SK-N-SH (cell line): ENCODE measurements around the gene TSHB. TPM values are rescaled to one million over a fixed set of nuclear protein-coding genes. Genes with fewer than 3 reads are reported as not detected.
"Not testable (repeated sequence)": the region's sequence is repeated elsewhere in the genome, so short reads cannot be mapped to it uniquely, and the experiment has no call there.

Experiments used
- CTCF ChIA-PET: fragments of 300-600, 350-600 bp; formaldehyde crosslinking; extraction: SDS; loops from one replicate; lab custom pipeline; 2021; lab: Yijun Ruan, JAX
- POLR2A ChIA-PET: fragments of 350-600 bp; sonication (Branson Sonifier 250); formaldehyde crosslinking; extraction: SDS; loops from one replicate; lab custom pipeline; 2020; ENCODE audit warnings: antibody characterized with exemption, inconsistent platforms; lab: Yijun Ruan, JAX
- DNase-seq: peaks from one replicate; pipeline ENCODE4 v3.0.0; 2012
- H2AFZ ChIP-seq: fragments of 200-600 bp; sonication (generic); 2 replicates; pipeline ENCODE4 v1.8.1; 2016; ENCODE audit warnings: antibody characterized with exemption, mild to moderate bottlenecking, low read depth
- H3F3A ChIP-seq: fragments of 200-600 bp; sonication (generic); replicated peaks from 2 replicates; pipeline ENCODE3; 2016; ENCODE audit warnings: antibody characterized with exemption, mild to moderate bottlenecking; ENCODE audit not compliant: insufficient read depth
- H3K27ac ChIP-seq, 2 experiments: fragments of 200-500 bp in 1 of 2; fragments of 200-600 bp in 1 of 2; sonication (Bioruptor generic) in 1 of 2; sonication (generic), shearing (Covaris generic) in 1 of 2; 2 replicates each; pipeline versions ENCODE4 v1.5.1 to v1.6.1; 2014 to 2016; ENCODE audit warnings: low read depth in 2 of 2, inconsistent platforms in 1 of 2, low read length in 1 of 2, mild to moderate bottlenecking in 1 of 2, mixed read lengths in 1 of 2
- H3K27me3 ChIP-seq: fragments of 200-600 bp; sonication (generic), shearing (Covaris generic); 2 replicates; pipeline ENCODE4 v1.6.1; 2016; ENCODE audit warnings: mixed run types; ENCODE audit not compliant: insufficient read depth
- H3K36me3 ChIP-seq, 2 experiments: fragments of 200-500 bp in 1 of 2; fragments of 200-600 bp in 1 of 2; sonication (Bioruptor generic) in 1 of 2; sonication (generic) in 1 of 2; replicated peaks in 1 of 2; 2 replicates each; pipeline versions ENCODE3 to v1.5.1; 2014 to 2016; ENCODE audit warnings: low read length in 1 of 2, mild to moderate bottlenecking in 1 of 2; ENCODE audit not compliant: insufficient read depth in 2 of 2, control insufficient read depth in 1 of 2
- H3K4me1 ChIP-seq, 2 experiments: fragments of 200-500 bp in 1 of 2; fragments of 200-600 bp in 1 of 2; sonication (Bioruptor generic) in 1 of 2; sonication (generic), shearing (Covaris generic) in 1 of 2; 2 replicates each; pipeline versions ENCODE4 v1.5.1 to v1.6.1; 2014 to 2016; ENCODE audit warnings: low read depth in 1 of 2, low read length in 1 of 2, mixed run types in 1 of 2; ENCODE audit not compliant: insufficient read depth in 2 of 2, control insufficient read depth in 1 of 2
- H3K4me2 ChIP-seq: fragments of 200-600 bp; sonication (generic), shearing (Covaris generic); 2 replicates; pipeline ENCODE4 v1.6.1; 2017; ENCODE audit warnings: mixed run types
- H3K4me3 ChIP-seq, 2 experiments: fragments of 200-500 bp in 1 of 2; fragments of 200-600 bp in 1 of 2; sonication (Bioruptor generic) in 1 of 2; sonication (generic), shearing (Covaris generic) in 1 of 2; 2 replicates each; pipeline versions ENCODE4 v1.5.1 to v1.8.1; 2014 to 2016; ENCODE audit warnings: low read depth in 2 of 2, inconsistent platforms in 1 of 2, low read length in 1 of 2, mild to moderate bottlenecking in 1 of 2, mixed read lengths in 1 of 2, moderate library complexity in 1 of 2
- H3K79me2 ChIP-seq: fragments of 200-600 bp; sonication (generic); 2 replicates; pipeline ENCODE4 v1.8.1; 2017; ENCODE audit warnings: mild to moderate bottlenecking; ENCODE audit not compliant: insufficient read depth
- H3K9ac ChIP-seq: fragments of 200-600 bp; sonication (generic); 2 replicates; pipeline ENCODE4 v1.6.1; 2017; ENCODE audit warnings: mixed run types
- H3K9me2 ChIP-seq: fragments of 200-600 bp; sonication (generic); 2 replicates; pipeline ENCODE4 v1.6.1; 2017; ENCODE audit warnings: mixed run types
- H3K9me3 ChIP-seq: fragments of 200-600 bp; sonication (generic); 2 replicates; pipeline ENCODE4 v1.6.1; 2017; ENCODE audit warnings: mixed run types, mild to moderate bottlenecking, moderate library complexity
- H4K20me1 ChIP-seq: fragments of 200-600 bp; sonication (generic); 2 replicates; pipeline ENCODE4 v1.6.1; 2017; ENCODE audit warnings: mild to moderate bottlenecking, mixed run types; ENCODE audit not compliant: insufficient read depth
- CHD2 ChIP-seq: fragments of 150-350 bp; IDR thresholded peaks from 2 replicates; pipeline ENCODE4 v1.6.1; 2018; ENCODE audit warnings: low read length; ENCODE audit not compliant: partially characterized antibody
- ELF1 ChIP-seq: IDR thresholded peaks from 2 replicates; pipeline ENCODE4 v1.4.0; 2012
- EZH2phosphoT487 ChIP-seq: fragments of 200-600 bp; sonication (generic); IDR thresholded peaks from 2 replicates; pipeline ENCODE4 v1.6.1; 2017; ENCODE audit warnings: low read depth, mixed run types, mild to moderate bottlenecking, antibody characterized with exemption, moderate library complexity, borderline replicate concordance
- FOXM1 ChIP-seq: IDR thresholded peaks from 2 replicates; pipeline ENCODE4 v1.4.0; 2012; ENCODE audit warnings: low read depth, mild to moderate bottlenecking
- RCOR1 ChIP-seq: fragments of 150-350 bp; IDR thresholded peaks from 2 replicates; pipeline ENCODE4 v1.6.1; 2017; ENCODE audit warnings: antibody characterized with exemption, low read length
- RFX5 ChIP-seq: IDR thresholded peaks from 2 replicates; pipeline ENCODE4 v1.6.1; 2012; ENCODE audit warnings: mild to moderate bottlenecking, improper control_type of control experiment, low read length
- SIN3A ChIP-seq: IDR thresholded peaks from 2 replicates; pipeline ENCODE4 v1.6.1; 2012; ENCODE audit warnings: low read depth, mild to moderate bottlenecking, low read length, moderate library complexity, borderline replicate concordance
- SMC3 ChIP-seq: IDR thresholded peaks from 2 replicates; pipeline ENCODE4 v1.6.1; 2012; ENCODE audit warnings: low read depth, low read length, improper control_type of control experiment
- TAF1 ChIP-seq: IDR thresholded peaks from 2 replicates; pipeline ENCODE4 v1.6.1; 2012; ENCODE audit warnings: low read depth, mild to moderate bottlenecking, low read length, moderate library complexity, borderline replicate concordance
- TEAD4 ChIP-seq: IDR thresholded peaks from 2 replicates; pipeline ENCODE4 v1.4.0; 2012; ENCODE audit warnings: mild to moderate bottlenecking, borderline replicate concordance; ENCODE audit not compliant: insufficient read depth
- YY1 ChIP-seq: IDR thresholded peaks from 2 replicates; pipeline ENCODE4 v1.4.0; 2012; ENCODE audit warnings: low read depth, mild to moderate bottlenecking
- WGBS: methylation state at CpG from one replicate; pipeline ENCODE4 v1.1.6; 2017; ENCODE audit warnings: low lambda C conversion rate; 5-methylcytosine and 5-hydroxymethylcytosine counted together
- polyA plus RNA-seq, 3 experiments: library from polyadenylated mRNA; depleted of rRNA; stranded (reverse); fragments of >200 nt; gene quantifications; 2 replicates each; pipeline ENCODE4 v1.2.3, GENCODE V29; 2012
- TF ChIP-seq, protein P1 (sequence below): IDR thresholded peaks from 2 replicates; pipeline ENCODE4 v1.4.0; 2012; ENCODE audit warnings: low read depth, borderline replicate concordance
- TF ChIP-seq, protein P2 (sequence below): IDR thresholded peaks from 2 replicates; pipeline ENCODE4; 2012
- TF ChIP-seq, protein P3 (sequence below): IDR thresholded peaks from 2 replicates; pipeline ENCODE4 v1.4.0; 2012; ENCODE audit warnings: low read depth, borderline replicate concordance
- TF ChIP-seq, protein P4 (sequence below): fragments of 200-600 bp; sonication (generic); IDR thresholded peaks from 2 replicates; pipeline ENCODE4 v1.6.1; 2017; ENCODE audit warnings: antibody characterized with exemption, mild to moderate bottlenecking, moderate library complexity
- TF ChIP-seq, protein P5 (sequence below): IDR thresholded peaks from 2 replicates; pipeline ENCODE4 v1.4.0; 2012; ENCODE audit warnings: low read depth
- TF ChIP-seq, protein P6 (sequence below): fragments of 150-350 bp; IDR thresholded peaks from 2 replicates; pipeline ENCODE4 v1.6.1; 2016; ENCODE audit warnings: mild to moderate bottlenecking, low read depth, low read length

The TSHB gene
- polyA plus RNA-seq, 1 of the 3 experiments (the other 2 are of a cell fraction), result not detected

DNA sequence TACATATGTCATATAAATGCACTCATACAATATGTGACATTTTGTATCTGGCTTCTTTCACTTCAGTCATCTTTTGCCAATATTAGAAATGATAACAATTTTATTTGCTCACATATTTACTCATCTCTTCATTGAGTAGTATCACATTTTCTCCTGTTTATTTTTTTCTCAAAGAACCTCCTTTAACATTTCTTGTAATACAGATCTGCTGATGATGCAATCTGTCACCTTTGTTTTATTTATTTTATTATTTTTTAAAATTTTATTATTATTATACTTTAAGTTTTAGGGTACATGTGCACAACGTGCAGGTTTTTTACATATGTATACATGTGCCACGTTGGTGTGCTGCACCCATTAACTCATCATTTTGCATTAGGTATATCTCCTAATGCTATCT lies 15.8 kb upstream of the TSHB start:
- Histone ChIP-seq H3K27ac (no peak overlapping the region), H4K20me1 (no peaks in the 10 kb centered on the region), H2AFZ (no peak overlapping the region), H3F3A (peaks cover 3% of the 10 kb centered on the region), H3K27me3 (no peaks in the 10 kb centered on the region), H3K4me1 (no peaks in the 10 kb centered on the region), H3K9me3 (no peaks in the 10 kb centered on the region), H3K79me2 (no peaks in the 10 kb centered on the region), H3K36me3 (no peaks in the 10 kb centered on the region), H3K4me3 (no peak overlapping the region), H3K4me2 (no peak overlapping the region), H3K9ac (no peak overlapping the region), H3K9me2 (no peaks in the 10 kb centered on the region)
- ChIA-PET CTCF (no interaction called here), POLR2A (no interaction called here)
- no peak for DNase-seq
- WGBS, result 11% methylated on average over 2 of the region's 2 CpGs
- TF ChIP-seq YY1, result no peak
- no peak for TF ChIP-seq RFX5
- no peak for TF ChIP-seq EZH2phosphoT487
- TF ChIP-seq, protein P1, sequence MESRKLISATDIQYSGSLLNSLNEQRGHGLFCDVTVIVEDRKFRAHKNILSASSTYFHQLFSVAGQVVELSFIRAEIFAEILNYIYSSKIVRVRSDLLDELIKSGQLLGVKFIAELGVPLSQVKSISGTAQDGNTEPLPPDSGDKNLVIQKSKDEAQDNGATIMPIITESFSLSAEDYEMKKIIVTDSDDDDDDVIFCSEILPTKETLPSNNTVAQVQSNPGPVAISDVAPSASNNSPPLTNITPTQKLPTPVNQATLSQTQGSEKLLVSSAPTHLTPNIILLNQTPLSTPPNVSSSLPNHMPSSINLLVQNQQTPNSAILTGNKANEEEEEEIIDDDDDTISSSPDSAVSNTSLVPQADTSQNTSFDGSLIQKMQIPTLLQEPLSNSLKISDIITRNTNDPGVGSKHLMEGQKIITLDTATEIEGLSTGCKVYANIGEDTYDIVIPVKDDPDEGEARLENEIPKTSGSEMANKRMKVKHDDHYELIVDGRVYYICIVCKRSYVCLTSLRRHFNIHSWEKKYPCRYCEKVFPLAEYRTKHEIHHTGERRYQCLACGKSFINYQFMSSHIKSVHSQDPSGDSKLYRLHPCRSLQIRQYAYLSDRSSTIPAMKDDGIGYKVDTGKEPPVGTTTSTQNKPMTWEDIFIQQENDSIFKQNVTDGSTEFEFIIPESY, result no peak
- TF ChIP-seq, protein P2, sequence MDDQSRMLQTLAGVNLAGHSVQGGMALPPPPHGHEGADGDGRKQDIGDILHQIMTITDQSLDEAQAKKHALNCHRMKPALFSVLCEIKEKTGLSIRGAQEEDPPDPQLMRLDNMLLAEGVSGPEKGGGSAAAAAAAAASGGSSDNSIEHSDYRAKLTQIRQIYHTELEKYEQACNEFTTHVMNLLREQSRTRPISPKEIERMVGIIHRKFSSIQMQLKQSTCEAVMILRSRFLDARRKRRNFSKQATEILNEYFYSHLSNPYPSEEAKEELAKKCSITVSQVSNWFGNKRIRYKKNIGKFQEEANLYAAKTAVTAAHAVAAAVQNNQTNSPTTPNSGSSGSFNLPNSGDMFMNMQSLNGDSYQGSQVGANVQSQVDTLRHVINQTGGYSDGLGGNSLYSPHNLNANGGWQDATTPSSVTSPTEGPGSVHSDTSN, result no peak
- TF ChIP-seq ELF1, result no peak
- TF ChIP-seq TAF1, result no peak
- TF ChIP-seq CHD2, result no peak
- TF ChIP-seq FOXM1, result no peak
- no peak for TF ChIP-seq TEAD4
- TF ChIP-seq, protein P3, sequence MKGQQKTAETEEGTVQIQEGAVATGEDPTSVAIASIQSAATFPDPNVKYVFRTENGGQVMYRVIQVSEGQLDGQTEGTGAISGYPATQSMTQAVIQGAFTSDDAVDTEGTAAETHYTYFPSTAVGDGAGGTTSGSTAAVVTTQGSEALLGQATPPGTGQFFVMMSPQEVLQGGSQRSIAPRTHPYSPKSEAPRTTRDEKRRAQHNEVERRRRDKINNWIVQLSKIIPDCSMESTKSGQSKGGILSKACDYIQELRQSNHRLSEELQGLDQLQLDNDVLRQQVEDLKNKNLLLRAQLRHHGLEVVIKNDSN, result no peak
- TF ChIP-seq, protein P4, sequence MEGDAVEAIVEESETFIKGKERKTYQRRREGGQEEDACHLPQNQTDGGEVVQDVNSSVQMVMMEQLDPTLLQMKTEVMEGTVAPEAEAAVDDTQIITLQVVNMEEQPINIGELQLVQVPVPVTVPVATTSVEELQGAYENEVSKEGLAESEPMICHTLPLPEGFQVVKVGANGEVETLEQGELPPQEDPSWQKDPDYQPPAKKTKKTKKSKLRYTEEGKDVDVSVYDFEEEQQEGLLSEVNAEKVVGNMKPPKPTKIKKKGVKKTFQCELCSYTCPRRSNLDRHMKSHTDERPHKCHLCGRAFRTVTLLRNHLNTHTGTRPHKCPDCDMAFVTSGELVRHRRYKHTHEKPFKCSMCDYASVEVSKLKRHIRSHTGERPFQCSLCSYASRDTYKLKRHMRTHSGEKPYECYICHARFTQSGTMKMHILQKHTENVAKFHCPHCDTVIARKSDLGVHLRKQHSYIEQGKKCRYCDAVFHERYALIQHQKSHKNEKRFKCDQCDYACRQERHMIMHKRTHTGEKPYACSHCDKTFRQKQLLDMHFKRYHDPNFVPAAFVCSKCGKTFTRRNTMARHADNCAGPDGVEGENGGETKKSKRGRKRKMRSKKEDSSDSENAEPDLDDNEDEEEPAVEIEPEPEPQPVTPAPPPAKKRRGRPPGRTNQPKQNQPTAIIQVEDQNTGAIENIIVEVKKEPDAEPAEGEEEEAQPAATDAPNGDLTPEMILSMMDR, result no peak
- no peak for TF ChIP-seq SMC3
- TF ChIP-seq SIN3A, result no peak
- TF ChIP-seq, protein P5, sequence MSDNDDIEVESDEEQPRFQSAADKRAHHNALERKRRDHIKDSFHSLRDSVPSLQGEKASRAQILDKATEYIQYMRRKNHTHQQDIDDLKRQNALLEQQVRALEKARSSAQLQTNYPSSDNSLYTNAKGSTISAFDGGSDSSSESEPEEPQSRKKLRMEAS, result no peak
- TF ChIP-seq, protein P6, sequence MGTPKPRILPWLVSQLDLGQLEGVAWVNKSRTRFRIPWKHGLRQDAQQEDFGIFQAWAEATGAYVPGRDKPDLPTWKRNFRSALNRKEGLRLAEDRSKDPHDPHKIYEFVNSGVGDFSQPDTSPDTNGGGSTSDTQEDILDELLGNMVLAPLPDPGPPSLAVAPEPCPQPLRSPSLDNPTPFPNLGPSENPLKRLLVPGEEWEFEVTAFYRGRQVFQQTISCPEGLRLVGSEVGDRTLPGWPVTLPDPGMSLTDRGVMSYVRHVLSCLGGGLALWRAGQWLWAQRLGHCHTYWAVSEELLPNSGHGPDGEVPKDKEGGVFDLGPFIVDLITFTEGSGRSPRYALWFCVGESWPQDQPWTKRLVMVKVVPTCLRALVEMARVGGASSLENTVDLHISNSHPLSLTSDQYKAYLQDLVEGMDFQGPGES, result no peak
- no peak for TF ChIP-seq RCOR1

DNA sequence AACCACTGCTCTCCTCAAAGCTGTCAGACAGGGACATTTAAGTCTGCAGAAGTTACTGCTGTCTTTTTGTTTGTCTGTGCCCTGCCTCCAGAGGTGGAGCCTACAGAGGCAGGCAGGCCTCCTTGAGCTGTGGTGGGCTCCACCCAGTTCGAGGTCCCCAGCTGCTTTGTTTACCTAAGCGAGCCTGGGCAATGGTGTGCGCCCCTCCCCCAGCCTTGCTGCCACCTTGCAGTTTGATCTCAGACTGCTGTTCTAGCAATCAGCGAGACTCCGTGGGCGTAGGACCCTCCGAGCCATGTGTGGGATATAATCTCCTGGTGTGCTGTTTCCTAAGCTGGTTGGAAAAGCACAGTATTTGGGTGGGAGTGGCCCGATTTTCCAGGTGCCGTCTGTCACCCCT lies 10.1 kb upstream of the TSHB start:
- H3K36me3 ChIP-seq, DNase-seq, CTCF ChIA-PET, H3K9me2 ChIP-seq, H3K4me2 ChIP-seq, H3K9ac ChIP-seq, H3K4me3 ChIP-seq, H3K79me2 ChIP-seq, H3K27ac ChIP-seq, H3K27me3 ChIP-seq, H4K20me1 ChIP-seq, H3F3A ChIP-seq, POLR2A ChIA-PET, H3K4me1 ChIP-seq, H2AFZ ChIP-seq, H3K9me3 ChIP-seq: not testable (repeated sequence)
- WGBS, result 20% methylated on average over 9 of the region's 9 CpGs
